ENCODE results near the gene KRTAP5-10.

DNA sequence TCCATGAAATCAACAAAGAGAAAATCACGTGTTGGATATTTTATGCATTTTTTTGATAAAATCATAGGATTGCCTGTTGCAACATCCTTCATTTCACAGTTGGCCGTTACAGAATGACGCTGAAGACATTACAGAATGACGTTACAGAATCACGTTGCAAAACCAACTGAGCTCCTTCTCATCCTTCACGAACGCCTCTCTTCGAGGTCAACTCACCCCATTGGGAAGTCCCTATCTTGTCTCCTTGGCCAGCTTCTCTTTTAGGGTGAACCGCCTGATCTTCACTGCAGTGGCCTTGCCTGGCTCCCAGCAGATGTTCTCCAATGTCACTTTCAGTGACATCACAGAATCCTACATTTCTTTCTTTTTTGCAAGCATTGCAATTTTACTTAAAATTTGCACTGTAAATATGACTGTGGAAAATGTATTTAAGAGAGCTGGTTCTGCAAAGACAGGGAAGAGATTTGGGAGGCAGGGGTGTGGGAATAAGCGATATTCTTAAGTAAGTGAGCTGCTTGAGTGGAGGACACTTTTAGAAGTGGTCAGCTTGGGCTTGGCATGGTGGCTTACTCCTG, 33.2 kb upstream of the KRTAP5-10 start:
- TF ChIP-seq, protein P1, sequence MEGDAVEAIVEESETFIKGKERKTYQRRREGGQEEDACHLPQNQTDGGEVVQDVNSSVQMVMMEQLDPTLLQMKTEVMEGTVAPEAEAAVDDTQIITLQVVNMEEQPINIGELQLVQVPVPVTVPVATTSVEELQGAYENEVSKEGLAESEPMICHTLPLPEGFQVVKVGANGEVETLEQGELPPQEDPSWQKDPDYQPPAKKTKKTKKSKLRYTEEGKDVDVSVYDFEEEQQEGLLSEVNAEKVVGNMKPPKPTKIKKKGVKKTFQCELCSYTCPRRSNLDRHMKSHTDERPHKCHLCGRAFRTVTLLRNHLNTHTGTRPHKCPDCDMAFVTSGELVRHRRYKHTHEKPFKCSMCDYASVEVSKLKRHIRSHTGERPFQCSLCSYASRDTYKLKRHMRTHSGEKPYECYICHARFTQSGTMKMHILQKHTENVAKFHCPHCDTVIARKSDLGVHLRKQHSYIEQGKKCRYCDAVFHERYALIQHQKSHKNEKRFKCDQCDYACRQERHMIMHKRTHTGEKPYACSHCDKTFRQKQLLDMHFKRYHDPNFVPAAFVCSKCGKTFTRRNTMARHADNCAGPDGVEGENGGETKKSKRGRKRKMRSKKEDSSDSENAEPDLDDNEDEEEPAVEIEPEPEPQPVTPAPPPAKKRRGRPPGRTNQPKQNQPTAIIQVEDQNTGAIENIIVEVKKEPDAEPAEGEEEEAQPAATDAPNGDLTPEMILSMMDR (conservative IDR thresholded peaks at IDR 0.05) = no peak
- TF ChIP-seq ZFX (IDR thresholded peaks at IDR 0.05) = no peak

Data from C4-2B (cell line).